ENCODE measurements around the gene SLC19A1. TPM values are rescaled to one million over a fixed set of nuclear protein-coding genes. Genes with fewer than 3 reads are reported as not detected.
"Not testable (repeated sequence)": the region's sequence is repeated elsewhere in the genome, so short reads cannot be mapped to it uniquely, and the experiment has no call there.

Gene SLC19A1
- total RNA-seq, 1 donor = 7.4 TPM

- no peak for TF ChIP-seq CTCF (IDR thresholded peaks at IDR 0.05; ENCODE audit: insufficient read depth, low read length)
- H3K4me3 ChIP-seq (ENCODE audit: low read depth, low read length) = no peak overlapping the region
- no peak for DNase-seq (ENCODE audit: low read depth)
Observed at GRCh38 chr21:45534636-45535331, 7.5 kb downstream of the SLC19A1 start.

DNA sequence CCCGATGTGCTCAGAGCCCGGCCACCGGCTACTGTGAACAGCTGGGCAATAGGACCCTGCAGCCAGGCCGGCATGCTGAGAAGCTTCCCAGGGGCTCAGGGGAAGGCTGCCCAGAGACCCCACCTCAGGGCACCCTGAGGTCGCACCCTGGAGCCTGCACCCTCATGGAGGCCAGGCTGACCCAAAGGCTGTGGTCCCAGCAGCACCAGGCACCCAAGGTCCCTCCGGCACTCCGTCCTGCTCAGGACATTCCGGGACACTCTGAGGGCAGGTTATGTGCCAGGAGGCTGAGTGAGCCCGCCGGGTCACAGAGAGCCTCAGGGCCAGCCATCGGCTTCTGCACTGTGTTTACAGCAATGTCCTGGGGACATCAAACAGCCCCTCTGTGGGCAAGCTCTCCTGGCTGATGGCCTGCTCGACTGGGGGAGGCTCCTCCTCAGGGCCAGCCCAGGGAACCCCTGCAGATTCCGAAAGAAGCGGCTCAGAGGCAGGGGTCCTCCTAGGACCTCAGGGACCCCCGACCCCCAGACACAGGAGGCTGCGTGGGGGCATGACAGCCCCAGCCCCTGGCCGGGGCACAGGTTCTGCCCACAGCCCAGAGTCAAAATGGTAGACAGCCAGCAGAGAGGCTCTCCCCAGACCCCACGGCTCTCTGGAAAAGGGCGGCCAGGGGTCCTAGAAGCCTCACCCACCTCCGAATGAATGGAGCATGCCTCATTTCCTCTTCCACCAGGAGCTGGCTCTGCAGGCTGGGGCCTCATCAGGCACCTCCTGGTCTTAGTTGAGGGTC is 8.2 kb downstream of the SLC19A1 start:
- no peak overlapping the region for H3K4me3 ChIP-seq (ENCODE audit: low read depth, low read length)
- no peak for TF ChIP-seq CTCF (IDR thresholded peaks at IDR 0.05; ENCODE audit: insufficient read depth, low read length)
- no peak for DNase-seq (ENCODE audit: low read depth)

GRCh38 chr21:45533361-45533845 is 8.8 kb downstream of the SLC19A1 start:
- TF ChIP-seq CTCF (IDR thresholded peaks at IDR 0.05; ENCODE audit: insufficient read depth, low read length) = no peak
- no peak for DNase-seq (ENCODE audit: low read depth)
- H3K4me3 ChIP-seq (ENCODE audit: low read depth, low read length) = no peak overlapping the region

GRCh38 chr21:45532826-45533360 is 9.3 kb downstream of the SLC19A1 start:
- no peak overlapping the region for H3K4me3 ChIP-seq (ENCODE audit: low read depth, low read length)
- TF ChIP-seq CTCF (IDR thresholded peaks at IDR 0.05; ENCODE audit: insufficient read depth, low read length) = no peak
- DNase-seq (ENCODE audit: low read depth) = no peak

DNA sequence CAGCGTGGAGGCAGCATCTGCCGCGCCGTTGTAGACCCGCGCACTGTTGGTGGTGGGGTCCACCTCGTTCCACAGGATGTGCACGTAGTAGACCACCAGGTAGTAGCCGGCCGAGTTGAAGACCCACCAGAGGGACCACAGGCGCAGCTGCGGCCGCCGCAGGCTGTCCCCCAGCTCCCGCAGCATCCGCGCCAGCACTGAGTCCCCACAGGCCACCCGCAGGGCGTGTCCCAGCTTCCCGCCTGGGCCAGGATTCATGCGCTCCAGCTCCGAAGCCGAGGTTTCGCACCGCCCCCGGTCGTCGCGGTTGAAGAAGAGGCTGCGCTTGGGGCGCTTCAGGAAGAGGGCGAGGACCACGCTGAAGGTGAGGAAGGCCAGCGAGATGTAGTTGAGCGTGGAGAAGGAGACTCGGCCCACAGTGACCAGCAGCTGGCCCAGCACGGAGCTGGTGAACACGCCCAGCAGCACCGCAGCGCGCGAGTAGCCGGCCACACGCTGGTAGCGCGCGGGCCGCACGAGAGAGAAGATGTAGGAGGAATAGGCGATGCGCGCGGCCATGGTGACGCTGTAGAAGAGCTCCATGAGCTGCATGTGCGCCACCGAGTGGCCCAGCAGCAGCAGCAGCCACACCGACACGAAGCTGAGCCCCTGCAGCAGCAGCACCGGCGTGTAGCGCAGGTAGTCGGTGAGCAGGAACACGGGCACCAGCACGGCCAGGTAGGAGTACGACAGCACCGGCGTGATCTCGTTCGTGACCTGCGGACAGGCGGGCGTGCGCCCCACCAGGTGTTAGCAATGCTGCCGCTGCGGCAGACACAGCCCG is 10.6 kb downstream of the SLC19A1 start:
- no peak for DNase-seq (ENCODE audit: low read depth)
- no peak for TF ChIP-seq CTCF (IDR thresholded peaks at IDR 0.05; ENCODE audit: insufficient read depth, low read length)
- no peak overlapping the region for H3K4me3 ChIP-seq (ENCODE audit: low read depth, low read length)

- DNase-seq (ENCODE audit: low read depth) = not testable (repeated sequence)
Observed at GRCh38 chr21:45531114-45531392, 11.2 kb downstream of the SLC19A1 start.

More at GRCh38 chr21:45531114-45531392, 11.2 kb downstream of the SLC19A1 start:
- H3K4me3 ChIP-seq (ENCODE audit: low read depth, low read length) = not testable (repeated sequence)
